ENCODE measurements around the gene IRF4.

IRF4 gene

DNA sequence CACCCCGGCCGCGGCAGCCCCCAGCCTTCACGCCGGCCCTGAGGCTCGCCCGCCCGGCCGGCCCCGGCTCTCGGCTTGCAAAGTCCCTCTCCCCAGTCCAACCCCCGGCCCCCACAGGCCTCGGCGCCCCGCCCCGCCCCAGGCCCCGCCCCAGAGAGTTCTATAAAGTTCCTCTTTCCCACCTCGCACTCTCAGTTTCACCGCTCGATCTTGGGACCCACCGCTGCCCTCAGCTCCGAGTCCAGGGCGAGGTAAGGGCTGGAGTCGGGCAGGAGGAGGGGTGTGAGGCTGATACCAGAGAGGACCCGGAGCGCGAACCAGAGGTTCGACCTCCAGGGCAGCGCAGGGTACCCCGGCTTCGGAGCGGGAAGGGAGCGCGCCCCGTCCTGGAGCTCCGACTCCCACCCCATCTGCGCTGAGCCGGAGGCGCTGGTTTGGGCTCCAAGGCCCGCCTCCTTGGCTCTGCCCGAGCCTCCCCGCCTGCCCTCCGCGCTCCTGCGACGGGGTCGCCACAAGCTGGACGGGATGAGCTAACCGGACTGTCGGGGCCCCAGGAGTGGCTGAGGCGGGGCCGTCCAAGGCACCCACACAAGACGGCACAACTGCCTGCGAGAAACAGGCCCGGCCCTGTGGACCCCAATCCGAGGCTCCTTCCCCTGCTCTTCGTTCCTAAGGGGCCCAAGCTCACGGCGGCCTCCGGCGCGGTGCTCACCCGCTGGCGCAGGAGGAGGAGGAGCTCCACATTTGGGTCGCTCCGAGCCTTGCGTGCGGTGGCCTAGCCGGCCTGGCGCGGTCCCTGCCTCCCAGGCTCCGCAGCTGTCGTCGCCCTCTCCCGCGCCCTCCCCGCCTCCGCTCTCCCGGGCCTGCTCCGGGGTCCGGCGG, at the start of gene IRF4:
IRF4 (plus strand) TSS at position 194 of the 882 bp plus-strand sequence. CDS start 1,401 bp downstream, outside the sequence.
- DNase-seq = no peak

DNA sequence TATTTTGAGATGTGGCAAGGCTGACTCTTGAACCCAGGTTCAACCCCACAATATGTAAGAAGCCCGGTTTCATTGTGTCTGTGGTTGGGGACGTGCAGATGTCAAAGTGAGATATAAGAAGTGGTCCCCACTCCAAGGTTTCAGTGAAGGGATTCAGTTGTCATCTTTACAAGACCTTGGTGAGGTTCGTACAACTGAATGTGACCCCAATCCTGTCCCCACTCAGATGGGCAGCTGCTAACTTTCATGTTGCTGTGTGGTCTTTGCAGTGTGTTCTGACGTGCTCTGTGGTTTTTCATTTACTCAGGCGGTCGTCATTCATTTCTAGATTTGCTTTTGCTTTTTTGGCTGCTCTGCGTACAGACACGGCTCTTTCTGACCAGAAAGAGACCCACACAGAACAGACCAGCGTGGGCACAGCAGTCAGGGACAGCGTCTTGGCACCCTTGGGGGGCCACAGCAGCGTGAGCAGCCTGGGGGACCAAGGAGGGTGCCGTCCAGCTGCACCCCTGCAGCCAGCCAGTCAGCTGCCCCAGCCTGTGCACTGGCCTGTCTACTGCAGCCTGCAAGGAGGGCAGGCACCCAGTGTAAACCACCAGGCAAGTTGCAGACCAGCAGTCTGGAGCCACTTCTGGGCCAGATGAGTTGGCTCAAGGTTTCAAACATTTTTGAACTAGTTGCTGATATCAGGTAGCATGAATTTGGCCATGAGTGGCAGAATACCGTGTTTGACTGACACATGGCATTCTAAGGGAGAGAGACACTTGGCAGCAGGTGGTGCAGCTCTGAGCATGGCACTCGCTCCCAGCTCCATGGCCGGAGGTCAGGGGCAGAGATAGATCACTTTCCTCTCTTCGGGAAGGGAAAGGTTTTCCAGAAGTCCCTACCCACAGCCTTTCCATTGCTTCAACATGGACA, 49.4 kb upstream of the IRF4 start:
- DNase-seq = no peak

DNA sequence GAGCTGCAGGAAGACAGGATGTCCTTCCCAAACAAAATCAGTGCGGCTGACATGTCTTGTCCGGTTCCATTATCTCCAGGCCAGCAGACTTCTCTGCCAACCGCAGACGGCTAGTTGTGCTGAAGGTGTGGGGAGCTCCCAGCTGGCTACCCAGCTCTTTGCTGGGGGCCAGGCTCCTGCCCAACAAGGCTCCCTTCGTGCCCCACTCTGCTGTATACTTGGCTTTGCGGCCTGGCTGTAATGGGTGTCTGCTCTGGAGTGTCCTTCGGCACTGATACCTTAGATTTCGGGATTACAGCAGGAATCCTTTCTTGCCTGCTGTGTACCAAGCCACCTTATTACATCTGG, 48.7 kb upstream of the IRF4 start:
- DNase-seq = no peak

DNA sequence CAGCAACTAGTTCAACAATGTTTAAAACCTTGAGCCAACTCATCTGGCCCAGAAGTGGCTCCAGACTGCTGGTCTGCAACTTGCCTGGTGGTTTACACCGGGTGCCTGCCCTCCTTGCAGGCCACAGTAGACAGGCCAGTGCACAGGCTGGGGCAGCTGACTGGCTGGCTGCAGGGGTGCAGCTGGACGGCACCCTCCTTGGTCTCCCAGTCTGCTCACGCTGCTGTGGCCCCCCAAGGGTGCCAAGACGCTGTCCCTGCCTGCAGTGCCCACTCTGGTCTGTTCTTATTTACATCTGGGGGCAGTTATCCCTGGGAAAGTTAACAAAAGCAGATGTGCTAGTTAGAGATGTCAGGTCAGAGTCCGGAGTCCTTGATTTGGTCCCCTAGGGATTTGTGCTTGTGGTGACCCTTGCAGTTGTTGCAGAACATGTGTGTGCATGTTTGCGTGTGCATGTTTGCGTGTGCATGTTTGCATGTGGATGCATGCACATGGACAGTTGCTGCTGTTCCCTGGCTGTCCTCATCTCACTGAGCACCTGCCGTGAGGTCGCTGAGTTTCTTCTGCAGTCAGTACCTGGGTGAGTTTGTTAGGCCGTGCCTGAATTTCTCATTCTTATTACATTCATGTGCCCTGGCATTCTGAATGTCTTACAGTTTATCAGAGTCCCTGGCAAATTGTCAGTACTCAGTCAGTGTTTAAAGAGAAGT, 48.2 kb upstream of the IRF4 start:
- DNase-seq = no peak

DNA sequence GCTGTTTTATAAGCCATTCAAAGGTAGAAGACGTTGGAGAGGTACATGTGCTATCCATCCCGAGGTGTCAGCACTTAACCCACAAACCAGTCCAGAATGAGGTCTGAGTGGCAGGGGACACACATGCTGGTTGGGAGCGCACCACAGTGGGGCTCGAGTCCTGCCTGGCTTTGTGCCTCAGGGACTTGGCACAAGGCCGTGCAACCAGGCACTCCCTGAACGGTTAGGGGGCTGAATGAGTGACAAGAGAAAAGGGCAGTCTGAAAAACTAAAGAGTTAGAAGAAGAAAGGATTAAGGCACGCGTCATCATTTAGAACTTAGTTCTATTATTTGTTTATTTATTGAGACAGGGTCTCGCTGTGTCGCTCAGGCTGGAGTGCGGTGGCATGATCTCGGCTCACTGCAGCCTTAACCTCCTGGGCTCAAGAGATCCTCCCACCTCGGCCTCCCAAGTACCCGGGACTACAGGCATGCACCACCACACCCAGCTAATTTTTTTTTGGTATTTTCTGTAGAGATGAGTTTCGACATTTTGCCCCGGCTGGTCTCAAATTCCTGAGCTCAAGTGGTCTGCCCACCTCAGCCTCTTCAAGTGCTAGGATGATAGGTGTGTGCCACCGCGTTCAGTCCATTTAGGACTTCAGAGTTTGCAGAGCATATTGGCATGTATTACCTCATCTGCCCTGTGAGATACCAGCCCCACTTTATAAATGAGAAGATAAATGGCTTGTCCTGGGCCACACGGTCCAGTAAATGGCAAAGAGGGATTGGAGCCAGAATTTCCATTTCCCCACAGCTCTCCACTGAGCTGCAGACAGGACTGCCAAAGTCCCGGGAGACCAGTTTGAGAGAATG, 47.4 kb upstream of the IRF4 start:
- DNase-seq = no peak

DNA sequence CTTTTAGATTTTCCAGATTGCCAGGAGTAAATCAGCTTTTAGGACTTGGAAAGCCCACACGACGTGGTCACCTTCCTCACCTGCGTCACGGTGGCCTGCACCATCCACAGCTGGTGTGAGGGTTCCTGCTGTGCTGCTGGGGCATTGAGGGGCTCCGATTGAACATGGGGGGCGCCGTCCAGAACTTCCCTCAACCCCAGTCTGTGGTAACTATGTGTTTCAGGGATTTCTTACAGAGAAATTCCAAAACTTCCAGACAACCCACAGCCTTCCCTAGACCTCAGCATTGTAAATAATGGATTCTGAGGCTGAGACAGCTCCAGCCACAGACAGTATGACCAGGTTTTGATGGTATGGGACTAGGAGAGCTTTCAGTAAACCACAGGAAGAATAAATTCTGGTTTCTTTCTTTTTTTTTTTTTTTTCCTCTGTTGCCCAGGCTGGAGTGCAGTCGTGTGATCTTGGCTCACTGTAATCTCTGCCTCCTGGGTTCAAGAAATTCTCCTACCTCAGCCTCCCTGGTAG, 46.7 kb upstream of the IRF4 start:
- DNase-seq = no peak

DNA sequence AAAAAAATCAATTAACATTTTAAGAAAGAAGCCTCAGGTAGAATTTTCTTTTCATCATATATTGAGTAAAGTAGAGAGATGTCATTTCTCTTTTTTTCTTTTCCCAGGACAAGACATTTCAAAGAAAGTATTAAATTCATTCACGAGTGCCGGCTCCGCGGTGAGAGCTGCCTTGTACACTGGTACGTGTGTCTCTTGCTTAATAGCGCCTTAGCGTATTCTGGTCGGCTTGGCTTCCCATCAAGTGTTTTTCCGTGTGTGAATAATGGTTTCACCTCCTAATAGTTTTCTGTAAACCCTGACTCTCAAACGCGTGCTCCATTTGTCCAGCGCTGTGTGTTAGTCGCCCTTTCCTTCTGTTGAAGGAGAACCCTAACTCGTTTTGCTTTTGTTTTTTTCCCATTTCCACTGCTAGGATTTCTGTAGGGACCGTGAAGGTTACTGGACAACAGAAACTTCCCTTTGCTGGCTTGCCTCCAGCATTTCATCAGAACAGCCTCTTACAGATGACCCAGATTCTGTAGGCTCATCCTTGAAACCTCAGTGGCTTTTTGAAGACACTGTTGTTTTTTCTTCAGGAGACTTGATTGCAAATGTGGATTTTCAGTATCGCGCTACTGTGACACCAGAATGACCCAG, 45.7 kb upstream of the IRF4 start:
- DNase-seq = no peak

DNA sequence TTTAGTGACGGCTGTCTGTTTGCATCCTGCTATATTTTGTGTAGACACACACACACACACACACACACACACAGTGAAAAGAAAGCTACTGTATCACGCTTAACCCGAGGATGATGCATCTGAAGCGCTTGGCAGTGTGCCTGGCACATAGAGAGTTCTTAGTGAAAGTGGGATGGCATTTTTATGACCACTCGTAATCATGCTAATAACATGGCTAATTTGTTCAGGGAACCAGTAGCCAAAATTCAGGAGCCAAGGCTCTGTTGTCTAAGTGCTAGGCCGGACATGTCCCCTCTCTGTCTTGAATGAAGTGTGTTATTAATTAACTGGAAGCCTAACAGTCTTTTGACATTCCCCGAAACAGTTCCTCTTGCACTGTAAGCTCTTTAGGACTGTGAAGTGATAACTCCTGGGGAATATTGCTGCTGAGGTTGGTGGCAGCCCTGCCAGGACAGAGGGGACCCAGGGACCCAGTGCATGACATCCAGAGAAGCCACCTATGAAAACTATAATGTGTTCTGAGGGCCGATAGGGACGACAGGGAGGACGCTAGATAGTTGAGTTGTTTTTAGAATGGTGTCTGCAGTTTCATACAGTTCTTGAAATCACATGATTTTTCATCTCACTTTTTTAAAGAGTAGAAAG, 45.0 kb upstream of the IRF4 start:
- no peak for DNase-seq

DNA sequence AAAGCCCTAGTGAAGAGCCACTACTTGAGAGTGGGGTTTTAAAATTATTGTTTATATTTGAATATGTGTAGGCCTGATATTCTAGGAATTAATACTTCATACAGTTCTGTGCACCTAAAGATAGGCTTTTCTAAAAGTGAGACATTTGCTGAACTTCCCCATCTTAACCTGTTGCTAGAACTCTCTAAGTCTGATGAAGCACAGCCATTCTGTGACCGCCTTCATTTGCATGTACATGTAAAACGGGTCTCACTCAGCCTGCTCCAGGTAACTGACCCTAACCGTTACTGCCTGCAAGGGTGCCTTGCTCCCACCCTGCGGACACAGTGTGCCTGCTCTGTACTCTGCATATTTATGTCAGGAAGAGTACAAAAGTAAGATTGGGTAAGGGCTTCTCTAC, 44.3 kb upstream of the IRF4 start:
- no peak for DNase-seq

DNA sequence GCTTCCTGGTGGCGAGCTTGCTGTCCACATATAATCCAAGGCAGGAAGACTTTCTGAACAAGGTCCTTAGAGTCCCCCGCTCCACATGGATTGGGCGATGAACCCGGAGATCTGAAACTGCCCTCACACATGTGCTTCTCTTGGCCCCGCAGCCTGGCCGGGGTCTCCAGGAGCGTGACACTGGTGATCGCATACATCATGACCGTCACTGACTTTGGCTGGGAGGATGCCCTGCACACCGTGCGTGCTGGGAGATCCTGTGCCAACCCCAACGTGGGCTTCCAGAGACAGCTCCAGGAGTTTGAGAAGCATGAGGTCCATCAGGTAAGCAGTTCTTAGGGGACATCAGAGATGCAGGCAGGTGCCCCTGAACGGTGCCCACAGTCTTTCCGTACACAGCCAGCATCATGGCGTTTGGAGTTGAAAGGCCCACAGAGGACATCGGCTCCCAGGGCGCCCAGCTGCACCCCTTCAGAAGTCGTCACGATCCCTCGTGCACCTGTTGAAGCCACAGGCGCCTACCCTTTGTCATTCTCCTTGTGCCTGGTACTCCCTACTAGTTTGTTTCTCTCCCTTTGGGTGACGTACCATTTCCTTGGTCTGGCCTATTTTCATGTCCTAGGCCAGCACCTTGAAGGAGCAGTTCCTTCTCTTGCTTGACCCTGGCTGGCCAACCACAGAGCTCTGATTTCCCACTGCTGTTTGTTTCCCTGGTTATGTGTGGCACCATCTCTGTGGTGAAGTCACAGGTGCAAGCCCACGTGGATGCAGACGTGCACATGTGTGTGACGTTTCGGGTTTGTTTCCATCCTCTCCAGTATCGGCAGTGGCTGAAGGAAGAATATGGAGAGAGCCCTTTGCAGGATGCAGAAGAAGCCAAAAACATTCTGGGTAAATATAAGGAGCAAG, 43.3 kb upstream of the IRF4 start:
- DNase-seq = no peak

DNA sequence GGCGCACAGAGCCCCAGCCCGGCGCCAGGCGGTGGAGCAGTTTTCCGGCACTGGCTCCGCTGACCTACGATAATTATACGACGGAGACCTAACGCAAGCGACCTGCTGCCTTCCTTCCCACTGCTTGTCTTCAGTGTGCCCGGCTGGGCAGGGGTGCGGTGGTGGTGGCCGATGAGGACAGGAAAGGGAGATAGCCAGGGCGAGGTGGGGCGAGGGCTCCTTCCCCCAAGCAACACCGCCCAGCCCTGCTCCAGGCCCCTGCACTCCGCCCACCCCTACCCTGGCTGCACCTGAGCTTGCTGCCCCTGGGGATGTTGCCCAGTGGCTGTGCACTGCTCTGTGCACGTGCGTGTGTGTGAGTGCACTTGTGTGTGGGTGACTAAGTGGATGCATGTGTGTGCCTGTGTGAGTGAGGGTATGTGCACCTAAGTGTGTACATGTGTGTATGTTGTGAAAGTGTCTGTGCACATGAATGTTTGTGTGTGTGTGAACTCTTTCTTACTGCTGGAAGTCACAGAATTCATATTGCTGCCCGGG, 42.6 kb upstream of the IRF4 start:
- no peak for DNase-seq

DNA sequence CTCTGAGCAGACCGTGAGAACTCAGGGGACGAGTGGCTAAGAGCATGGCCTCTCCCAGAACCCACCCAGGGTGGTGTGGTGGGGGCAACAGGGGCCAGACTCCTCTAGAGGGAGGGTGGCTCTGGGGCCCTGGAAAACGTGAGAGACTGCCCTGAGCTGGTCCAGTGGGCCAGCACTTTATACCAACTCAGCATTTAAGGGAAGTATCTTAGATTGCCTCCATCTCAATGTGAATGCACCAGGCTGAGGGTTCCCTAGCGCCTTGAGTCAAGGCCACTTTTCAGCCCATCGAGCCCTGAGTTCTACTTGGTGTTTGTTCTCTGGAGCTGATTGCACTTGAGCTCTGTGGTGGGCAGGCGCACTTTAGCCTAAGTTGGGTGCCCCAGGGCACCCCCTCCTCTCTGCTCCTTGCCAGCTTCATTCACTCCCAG, 42.0 kb upstream of the IRF4 start:
- no peak for DNase-seq

DNA sequence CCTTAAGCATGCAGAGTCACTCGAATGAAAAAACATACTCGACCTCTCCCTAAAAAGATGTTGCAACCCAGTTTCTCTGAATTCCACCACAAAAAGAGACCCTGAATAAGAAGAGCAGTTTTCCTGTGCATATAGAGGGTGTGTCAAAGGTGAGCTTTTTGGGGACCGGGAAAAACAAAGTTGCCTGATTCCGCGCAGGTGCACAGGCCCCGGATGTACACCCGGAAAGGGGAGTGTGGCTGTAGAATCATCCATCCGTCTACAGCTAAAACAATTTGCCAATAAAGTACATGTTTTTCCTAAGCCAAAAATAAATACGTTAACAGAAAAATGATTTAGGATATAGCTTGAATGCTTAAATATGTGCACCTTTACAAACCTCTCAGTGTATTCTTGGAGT, 41.2 kb upstream of the IRF4 start:
- DNase-seq = no peak

DNA sequence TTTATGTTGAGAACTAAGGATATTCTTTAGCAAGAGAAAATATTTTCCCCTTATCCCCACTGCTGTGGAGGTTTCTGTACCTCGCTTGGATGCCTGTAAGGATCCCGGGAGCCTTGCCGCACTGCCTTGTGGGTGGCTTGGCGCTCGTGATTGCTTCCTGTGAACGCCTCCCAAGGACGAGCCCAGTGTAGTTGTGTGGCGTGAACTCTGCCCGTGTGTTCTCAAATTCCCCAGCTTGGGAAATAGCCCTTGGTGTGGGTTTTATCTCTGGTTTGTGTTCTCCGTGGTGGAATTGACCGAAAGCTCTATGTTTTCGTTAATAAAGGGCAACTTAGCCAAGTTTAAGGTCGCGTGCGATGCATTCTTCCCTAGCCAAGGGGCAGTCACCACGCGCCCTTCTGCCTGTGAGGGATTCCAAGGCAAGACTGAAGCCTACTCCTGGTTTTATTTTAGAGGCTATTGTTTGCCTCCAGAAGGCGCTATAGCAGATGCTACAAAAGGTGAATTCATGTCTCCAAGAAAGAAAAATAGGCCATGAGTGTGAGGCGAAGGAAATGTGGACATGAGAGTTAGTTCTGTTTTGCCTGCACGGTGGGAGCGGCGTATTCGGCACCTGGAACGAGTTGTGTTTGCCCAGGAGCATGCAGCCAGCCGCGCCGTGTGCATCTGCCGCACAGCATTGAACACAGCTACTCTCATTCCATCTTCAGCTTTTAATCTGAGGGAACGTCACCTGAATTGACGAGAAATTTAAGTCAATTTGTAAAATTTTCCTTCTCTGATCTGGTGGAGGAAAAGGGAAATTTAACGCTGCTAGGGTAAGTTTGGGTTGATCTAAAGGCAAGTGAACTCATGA, 40.3 kb upstream of the IRF4 start:
- no peak for DNase-seq

DNA sequence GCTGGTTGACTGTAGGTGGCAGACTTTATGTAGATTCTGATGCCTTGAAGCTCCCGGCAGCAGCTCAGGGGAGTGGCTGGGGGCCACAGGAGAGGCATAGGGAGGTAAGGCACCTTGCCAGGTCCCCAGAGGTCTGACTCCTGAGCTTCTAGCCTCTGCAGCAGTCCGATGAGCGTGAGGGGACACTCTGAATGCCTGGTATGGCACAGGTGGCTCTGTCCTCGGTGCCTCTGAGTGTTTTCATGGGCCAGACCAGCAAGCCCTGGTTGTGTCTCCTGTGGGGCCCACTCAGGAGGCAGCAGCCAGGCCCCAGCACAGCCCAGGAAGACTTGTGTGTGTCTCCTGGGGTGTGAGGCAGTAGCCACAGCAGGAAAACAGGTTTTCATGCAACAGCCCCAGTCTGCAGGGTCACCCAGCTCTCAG, 39.7 kb upstream of the IRF4 start:
- DNase-seq = no peak

DNA sequence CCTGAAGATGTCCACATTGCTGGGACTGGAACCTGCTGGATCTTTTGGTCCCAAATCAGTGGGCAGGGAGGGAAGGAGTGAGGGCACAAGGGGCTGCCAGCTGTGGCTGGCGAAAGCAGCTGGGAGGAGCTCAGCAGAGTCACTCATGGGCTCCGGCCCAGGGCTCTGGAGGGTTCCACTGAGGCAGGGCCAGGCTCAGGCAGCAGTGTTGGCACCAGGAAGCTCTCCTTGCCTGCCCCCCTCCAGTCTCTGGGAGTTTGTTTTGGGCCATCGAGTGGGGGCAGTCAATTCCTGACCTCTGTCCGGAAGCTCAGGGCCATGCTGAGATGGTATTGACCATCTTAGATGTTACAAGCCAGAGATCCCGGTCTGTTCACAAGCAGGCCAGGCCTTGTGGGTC, 39.1 kb upstream of the IRF4 start:
- DNase-seq = no peak

DNA sequence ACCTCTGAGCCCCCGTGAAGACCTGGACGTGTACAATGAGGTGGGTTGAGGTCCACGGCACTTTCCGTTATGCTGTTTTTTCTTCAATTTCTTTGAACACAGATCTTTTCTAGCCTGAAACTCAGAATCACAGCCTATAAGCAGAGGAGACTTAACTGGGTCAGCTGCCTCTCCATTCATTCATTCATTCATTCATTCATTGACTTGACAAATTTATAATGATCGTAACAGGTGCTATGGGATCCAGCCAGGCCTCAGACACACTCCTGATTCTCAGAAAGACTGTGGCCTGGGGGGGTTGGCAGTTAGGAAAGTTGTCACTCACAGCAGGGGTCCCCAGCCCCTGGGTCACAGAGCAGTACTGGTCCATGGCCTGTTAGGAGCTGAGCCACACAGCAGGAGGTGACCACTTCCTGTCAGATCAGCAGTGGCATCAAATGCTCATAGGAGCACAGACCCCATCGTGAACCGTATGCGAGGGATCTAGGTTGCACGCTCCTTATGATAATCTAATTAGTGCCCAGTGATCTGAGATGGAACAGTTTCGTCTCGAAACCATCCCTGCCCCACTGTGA, 38.6 kb upstream of the IRF4 start:
- DNase-seq = no peak
